Measurements from ENCODE around the gene SELENOP.

DNA sequence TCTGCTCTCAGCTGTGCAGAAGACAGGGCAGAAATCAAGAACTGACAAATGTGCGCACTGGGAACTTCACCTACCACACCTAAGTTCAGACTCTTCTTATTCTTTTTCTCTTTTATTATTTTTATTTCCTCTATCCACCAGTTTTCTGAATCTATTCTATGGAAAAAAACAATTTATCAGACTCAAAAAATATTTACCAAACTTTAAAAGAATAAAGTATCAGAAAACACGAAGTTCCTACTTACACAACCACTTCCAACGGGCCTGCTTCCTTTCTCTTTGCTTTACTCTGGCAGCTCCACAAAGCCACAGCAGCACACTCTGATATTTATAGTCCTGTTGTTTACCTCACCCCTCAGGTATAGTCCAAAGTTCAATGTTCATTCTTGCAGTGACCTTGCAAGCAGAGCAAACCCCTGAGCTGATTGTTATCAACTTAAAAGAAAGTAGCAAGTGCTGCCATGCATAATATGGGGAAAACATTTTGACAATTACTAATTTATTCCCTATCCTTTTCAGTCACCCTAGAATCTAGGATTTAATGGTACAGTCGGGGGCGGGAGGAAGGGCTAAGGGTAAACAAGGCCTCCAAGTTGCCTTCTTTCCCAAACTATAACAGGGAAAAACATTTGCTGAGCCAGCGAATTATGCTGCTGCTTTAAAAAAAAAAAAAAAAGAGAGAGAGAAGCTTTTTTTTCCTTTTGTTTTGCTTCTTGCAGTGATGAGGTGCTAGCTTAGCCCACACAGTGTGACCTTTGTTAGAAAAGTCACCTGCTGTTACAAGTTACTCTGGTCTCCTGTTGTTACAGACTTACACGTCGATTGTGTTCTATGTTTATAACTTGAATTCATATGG is at the start of gene SELENOP:
- TF ChIP-seq MXI1 (conservative IDR thresholded peaks at IDR 0.05; ENCODE audit: poor library complexity, severe bottlenecking) (no peak), TAF1 (IDR thresholded peaks at IDR 0.05; ENCODE audit: low read depth) (no peak)
- TF ChIP-seq, protein P1, sequence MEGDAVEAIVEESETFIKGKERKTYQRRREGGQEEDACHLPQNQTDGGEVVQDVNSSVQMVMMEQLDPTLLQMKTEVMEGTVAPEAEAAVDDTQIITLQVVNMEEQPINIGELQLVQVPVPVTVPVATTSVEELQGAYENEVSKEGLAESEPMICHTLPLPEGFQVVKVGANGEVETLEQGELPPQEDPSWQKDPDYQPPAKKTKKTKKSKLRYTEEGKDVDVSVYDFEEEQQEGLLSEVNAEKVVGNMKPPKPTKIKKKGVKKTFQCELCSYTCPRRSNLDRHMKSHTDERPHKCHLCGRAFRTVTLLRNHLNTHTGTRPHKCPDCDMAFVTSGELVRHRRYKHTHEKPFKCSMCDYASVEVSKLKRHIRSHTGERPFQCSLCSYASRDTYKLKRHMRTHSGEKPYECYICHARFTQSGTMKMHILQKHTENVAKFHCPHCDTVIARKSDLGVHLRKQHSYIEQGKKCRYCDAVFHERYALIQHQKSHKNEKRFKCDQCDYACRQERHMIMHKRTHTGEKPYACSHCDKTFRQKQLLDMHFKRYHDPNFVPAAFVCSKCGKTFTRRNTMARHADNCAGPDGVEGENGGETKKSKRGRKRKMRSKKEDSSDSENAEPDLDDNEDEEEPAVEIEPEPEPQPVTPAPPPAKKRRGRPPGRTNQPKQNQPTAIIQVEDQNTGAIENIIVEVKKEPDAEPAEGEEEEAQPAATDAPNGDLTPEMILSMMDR (IDR thresholded peaks at IDR 0.05; ENCODE audit: poor library complexity, severe bottlenecking), result no peak
- TF ChIP-seq, protein P2, sequence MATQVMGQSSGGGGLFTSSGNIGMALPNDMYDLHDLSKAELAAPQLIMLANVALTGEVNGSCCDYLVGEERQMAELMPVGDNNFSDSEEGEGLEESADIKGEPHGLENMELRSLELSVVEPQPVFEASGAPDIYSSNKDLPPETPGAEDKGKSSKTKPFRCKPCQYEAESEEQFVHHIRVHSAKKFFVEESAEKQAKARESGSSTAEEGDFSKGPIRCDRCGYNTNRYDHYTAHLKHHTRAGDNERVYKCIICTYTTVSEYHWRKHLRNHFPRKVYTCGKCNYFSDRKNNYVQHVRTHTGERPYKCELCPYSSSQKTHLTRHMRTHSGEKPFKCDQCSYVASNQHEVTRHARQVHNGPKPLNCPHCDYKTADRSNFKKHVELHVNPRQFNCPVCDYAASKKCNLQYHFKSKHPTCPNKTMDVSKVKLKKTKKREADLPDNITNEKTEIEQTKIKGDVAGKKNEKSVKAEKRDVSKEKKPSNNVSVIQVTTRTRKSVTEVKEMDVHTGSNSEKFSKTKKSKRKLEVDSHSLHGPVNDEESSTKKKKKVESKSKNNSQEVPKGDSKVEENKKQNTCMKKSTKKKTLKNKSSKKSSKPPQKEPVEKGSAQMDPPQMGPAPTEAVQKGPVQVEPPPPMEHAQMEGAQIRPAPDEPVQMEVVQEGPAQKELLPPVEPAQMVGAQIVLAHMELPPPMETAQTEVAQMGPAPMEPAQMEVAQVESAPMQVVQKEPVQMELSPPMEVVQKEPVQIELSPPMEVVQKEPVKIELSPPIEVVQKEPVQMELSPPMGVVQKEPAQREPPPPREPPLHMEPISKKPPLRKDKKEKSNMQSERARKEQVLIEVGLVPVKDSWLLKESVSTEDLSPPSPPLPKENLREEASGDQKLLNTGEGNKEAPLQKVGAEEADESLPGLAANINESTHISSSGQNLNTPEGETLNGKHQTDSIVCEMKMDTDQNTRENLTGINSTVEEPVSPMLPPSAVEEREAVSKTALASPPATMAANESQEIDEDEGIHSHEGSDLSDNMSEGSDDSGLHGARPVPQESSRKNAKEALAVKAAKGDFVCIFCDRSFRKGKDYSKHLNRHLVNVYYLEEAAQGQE (IDR thresholded peaks at IDR 0.05; ENCODE audit: borderline replicate concordance), result no peak

All from neural cell (in vitro differentiated cells).